HAP-1 (cell line): ENCODE data around the gene FBLIM1.

Experiments
- DNase-seq, 2 experiments: peaks; one replicate each; pipeline ENCODE4 v3.0.0-alpha.2; 2016 to 2020; ENCODE audit warnings: low spot score in 2 of 2
- H3K27me3 ChIP-seq: fragments of 250-450 bp; sonication (Bioruptor Pico); 2 replicates; pipeline ENCODE4 v1.5.1; 2020; ENCODE audit warnings: low read depth, mild to moderate bottlenecking, moderate library complexity
- H3K36me3 ChIP-seq: fragments of 250-450 bp; sonication (Bioruptor Pico); replicated peaks from 2 replicates; pipeline ENCODE4 v1.5.1; 2020; ENCODE audit warnings: mild to moderate bottlenecking
- H3K4me1 ChIP-seq: fragments of 250-450 bp; sonication (Bioruptor Pico); 2 replicates; pipeline ENCODE4 v1.5.1; 2020; ENCODE audit warnings: mild to moderate bottlenecking
- H3K4me3 ChIP-seq: fragments of 250-450 bp; sonication (Bioruptor Pico); 2 replicates; pipeline ENCODE4 v1.5.1; 2020; ENCODE audit warnings: mild to moderate bottlenecking, moderate library complexity
- H3K9me3 ChIP-seq: fragments of 250-450 bp; sonication (Bioruptor Pico); 2 replicates; pipeline ENCODE4 v1.5.1; 2020; ENCODE audit warnings: mild to moderate bottlenecking, moderate library complexity
- in situ Hi-C: fragments of 300-500 bp; cut with MboI; formaldehyde crosslinking; loops from 3 replicates; pipeline ENCODE4 v1.14.3; 2020; ENCODE audit warnings: low sequenced_read_pairs, inconsistent platforms, mixed read lengths

Gene FBLIM1, protein sequence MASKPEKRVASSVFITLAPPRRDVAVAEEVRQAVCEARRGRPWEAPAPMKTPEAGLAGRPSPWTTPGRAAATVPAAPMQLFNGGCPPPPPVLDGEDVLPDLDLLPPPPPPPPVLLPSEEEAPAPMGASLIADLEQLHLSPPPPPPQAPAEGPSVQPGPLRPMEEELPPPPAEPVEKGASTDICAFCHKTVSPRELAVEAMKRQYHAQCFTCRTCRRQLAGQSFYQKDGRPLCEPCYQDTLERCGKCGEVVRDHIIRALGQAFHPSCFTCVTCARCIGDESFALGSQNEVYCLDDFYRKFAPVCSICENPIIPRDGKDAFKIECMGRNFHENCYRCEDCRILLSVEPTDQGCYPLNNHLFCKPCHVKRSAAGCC

GRCh38 chr1:15758343-15758931 is at the start of gene FBLIM1:
TSS of gene FBLIM1 (plus strand) at chr1:15758795. CDS start at chr1:15764984, 6,189 bp downstream.
- Histone ChIP-seq H3K36me3 (no peaks in the 10 kb centered on the region), H3K27me3 (no peaks in the 10 kb centered on the region), H3K4me3 (peak within 1 kb of the TSS; percentile 57), H3K4me1 (peaks cover 30% of the 10 kb centered on the region), H3K9me3 (no peaks in the 10 kb centered on the region)
- DNase-seq, result peak in 1 of 2 experiments; percentile 70
- in situ Hi-C loops, result no loop called here

- no peaks in the 10 kb centered on the region for H3K4me1 ChIP-seq
- H3K27me3 ChIP-seq, result no peaks in the 10 kb centered on the region
- H3K9me3 ChIP-seq, result no peaks in the 10 kb centered on the region
- H3K36me3 ChIP-seq, result no peaks in the 10 kb centered on the region; the same call in 1 of the 2 replicates
- in situ Hi-C loops, result no loop called here
- no peak for DNase-seq
- H3K4me3 ChIP-seq, result no peak overlapping the region
Measured at GRCh38 chr1:15709226-15709625, 49.4 kb upstream of the FBLIM1 start.

DNA sequence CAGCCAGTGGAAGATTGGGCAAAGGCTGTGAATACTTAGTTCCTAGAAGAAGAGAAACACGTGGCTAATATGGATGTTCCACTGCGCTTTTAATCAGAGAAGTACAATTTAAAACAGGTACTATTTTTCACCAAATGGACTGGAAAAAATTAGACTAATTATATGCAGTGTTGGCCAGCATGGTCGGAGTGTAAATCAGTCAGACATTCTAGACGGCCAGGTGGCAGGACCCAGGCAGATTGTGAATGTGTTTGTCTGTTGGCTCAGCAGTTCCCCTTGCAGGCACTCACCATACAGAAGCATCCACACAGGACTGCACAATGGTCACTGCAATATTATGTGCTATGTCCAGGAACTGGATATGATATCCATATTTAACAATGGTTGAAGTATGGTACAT is 46.4 kb upstream of the FBLIM1 start:
- Histone ChIP-seq H3K9me3 (no peaks in the 10 kb centered on the region), H3K4me1 (no peaks in the 10 kb centered on the region), H3K36me3 (no peaks in the 10 kb centered on the region; the same call in 1 of the 2 replicates), H3K4me3 (no peak overlapping the region), H3K27me3 (no peaks in the 10 kb centered on the region)
- DNase-seq, result no peak
- in situ Hi-C loops, result no loop called here

GRCh38 chr1:15714406-15715136 is 44.0 kb upstream of the FBLIM1 start:
- in situ Hi-C loops, result no loop called here
- H3K4me1 ChIP-seq, result no peaks in the 10 kb centered on the region
- no peak for DNase-seq
- H3K36me3 ChIP-seq, result peaks cover 8% of the 10 kb centered on the region
- H3K9me3 ChIP-seq, result no peaks in the 10 kb centered on the region
- no peaks in the 10 kb centered on the region for H3K27me3 ChIP-seq
- no peak overlapping the region for H3K4me3 ChIP-seq

GRCh38 chr1:15717418-15718125 is 41.0 kb upstream of the FBLIM1 start:
- Histone ChIP-seq H3K27me3 (no peaks in the 10 kb centered on the region), H3K36me3 (peaks cover 12% of the 10 kb centered on the region), H3K9me3 (no peaks in the 10 kb centered on the region), H3K4me1 (no peaks in the 10 kb centered on the region), H3K4me3 (no peak overlapping the region)
- in situ Hi-C loops, result no loop called here
- no peak for DNase-seq

DNA sequence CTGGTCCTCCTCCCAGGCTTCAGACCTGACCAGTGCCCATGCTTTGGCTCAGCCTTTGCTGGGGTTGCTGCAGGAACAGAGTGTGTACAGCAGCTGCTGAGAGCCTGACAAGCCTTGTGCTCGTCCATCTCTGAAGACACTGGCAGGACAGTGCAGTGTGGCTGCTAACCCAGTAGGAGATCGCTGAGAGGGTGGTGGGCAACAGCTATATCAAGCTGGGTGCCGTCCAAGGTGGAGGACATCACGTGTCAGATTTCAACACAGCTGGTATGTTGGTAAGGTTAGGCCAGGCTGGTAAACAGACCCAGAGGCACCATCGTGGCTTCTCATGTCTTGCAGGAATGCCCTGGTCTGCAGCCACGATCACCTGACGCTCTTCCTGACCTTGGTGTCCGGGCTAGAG is 40.4 kb upstream of the FBLIM1 start:
- H3K36me3 ChIP-seq, result peaks cover 12% of the 10 kb centered on the region
- in situ Hi-C loops, result no loop called here
- H3K9me3 ChIP-seq, result no peaks in the 10 kb centered on the region
- H3K4me3 ChIP-seq, result no peak overlapping the region
- DNase-seq, result no peak
- no peaks in the 10 kb centered on the region for H3K4me1 ChIP-seq
- no peaks in the 10 kb centered on the region for H3K27me3 ChIP-seq

DNA sequence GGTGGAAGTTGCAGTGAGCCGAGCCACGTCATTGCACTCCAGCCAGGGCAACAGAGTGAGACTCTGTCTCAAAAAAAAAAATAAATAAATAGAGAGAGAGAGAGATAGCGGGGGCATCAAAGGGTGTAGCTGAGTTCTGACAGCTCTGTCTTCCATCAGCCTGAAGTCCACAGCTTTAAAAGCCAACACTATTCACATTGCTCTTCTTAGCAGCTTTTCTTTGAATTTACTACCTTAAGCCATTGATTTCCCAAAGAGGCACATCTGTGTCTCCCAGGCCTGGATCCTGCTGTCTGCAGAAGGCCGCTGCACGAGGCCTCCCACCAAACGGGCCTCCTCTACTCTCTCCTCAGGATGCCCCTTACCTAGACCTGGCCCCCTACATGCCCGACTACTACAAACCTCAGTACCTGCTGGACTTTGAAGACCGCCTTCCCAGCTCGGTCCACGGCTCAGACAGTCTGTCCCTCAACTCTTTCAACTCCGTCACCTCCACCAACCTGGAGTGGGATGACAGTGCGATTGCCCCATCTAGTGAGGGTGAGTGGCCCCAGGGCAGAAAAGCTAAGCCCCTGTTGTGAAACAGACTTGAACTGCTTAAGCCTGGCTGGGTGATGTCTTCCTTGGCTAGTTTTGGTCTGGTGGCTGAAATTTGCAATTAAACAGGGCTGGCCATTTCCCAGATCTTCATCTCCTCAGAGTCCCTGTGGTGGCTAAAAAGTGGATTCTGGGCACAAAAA is 39.0 kb upstream of the FBLIM1 start:
- H3K4me1 ChIP-seq, result no peaks in the 10 kb centered on the region
- no peak overlapping the region for H3K4me3 ChIP-seq
- in situ Hi-C loops, result no loop called here
- peaks cover 12% of the 10 kb centered on the region for H3K36me3 ChIP-seq
- no peaks in the 10 kb centered on the region for H3K27me3 ChIP-seq
- no peak for DNase-seq
- H3K9me3 ChIP-seq, result no peaks in the 10 kb centered on the region

DNA sequence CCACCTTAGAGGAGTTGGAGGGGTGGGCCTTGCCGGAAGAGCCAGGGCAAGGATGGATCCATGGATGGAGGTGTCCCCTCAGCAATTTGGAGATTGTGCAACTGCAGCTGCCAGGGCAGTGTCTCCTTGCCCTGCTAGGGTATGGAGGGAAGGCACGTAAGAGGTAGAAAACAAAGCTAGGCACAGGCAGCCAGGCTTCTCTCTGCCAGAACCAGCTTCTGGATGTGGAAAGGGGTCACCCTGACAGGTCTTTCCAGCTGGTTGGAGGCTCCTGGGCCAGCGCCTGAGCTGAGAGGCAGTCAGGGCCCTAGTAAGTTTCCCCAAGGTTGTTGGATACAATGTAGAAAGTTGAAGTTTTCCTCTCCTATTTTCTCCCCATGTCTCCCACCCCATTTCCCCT is 37.7 kb upstream of the FBLIM1 start:
- no peaks in the 10 kb centered on the region for H3K27me3 ChIP-seq
- H3K36me3 ChIP-seq, result peaks cover 16% of the 10 kb centered on the region
- H3K4me3 ChIP-seq, result no peak overlapping the region
- H3K4me1 ChIP-seq, result no peaks in the 10 kb centered on the region
- in situ Hi-C loops, result no loop called here
- H3K9me3 ChIP-seq, result no peaks in the 10 kb centered on the region
- DNase-seq, result no peak

GRCh38 chr1:15722411-15722810 is 36.2 kb upstream of the FBLIM1 start:
- Histone ChIP-seq H3K36me3 (peaks cover 20% of the 10 kb centered on the region), H3K9me3 (no peaks in the 10 kb centered on the region), H3K27me3 (no peaks in the 10 kb centered on the region), H3K4me3 (no peak overlapping the region), H3K4me1 (no peaks in the 10 kb centered on the region)
- no peak for DNase-seq
- in situ Hi-C loops, result no loop called here

GRCh38 chr1:15722836-15723532 is 35.6 kb upstream of the FBLIM1 start:
- in situ Hi-C loops, result no loop called here
- Histone ChIP-seq H3K4me3 (no peak overlapping the region), H3K36me3 (peaks cover 23% of the 10 kb centered on the region), H3K4me1 (no peaks in the 10 kb centered on the region), H3K9me3 (no peaks in the 10 kb centered on the region), H3K27me3 (no peaks in the 10 kb centered on the region)
- no peak for DNase-seq

GRCh38 chr1:15723631-15724246 is 34.9 kb upstream of the FBLIM1 start:
- DNase-seq, result no peak
- no peak overlapping the region for H3K4me3 ChIP-seq
- no peaks in the 10 kb centered on the region for H3K9me3 ChIP-seq
- H3K27me3 ChIP-seq, result no peaks in the 10 kb centered on the region
- H3K36me3 ChIP-seq, result peaks cover 29% of the 10 kb centered on the region
- no peaks in the 10 kb centered on the region for H3K4me1 ChIP-seq
- in situ Hi-C loops, result no loop called here
